HCT116 (cell line): ENCODE data around the gene ZMYND11.

Source experiments
- ELF1 ChIP-seq: IDR thresholded peaks from 2 replicates; pipeline ENCODE4 v1.6.1; 2012; ENCODE audit warnings: low read depth, borderline replicate concordance
- EZH2 ChIP-seq: fragments of 200-600 bp; sonication (generic); IDR thresholded peaks from 2 replicates; pipeline ENCODE4 v1.6.1; 2017; ENCODE audit warnings: antibody characterized with exemption, mixed run types
- EZH2phosphoT487 ChIP-seq: fragments of 200-600 bp; IDR thresholded peaks from 2 replicates; pipeline ENCODE4 v1.6.1; 2018; ENCODE audit warnings: antibody characterized with exemption, borderline replicate concordance
- POLR2A ChIP-seq: IDR thresholded peaks from 2 replicates; pipeline ENCODE4 v1.7.0; 2011; ENCODE audit warnings: borderline replicate concordance; ENCODE audit not compliant: insufficient read depth, insufficient read length; ENCODE audit errors: extremely low read depth
- POLR2AphosphoS5 ChIP-seq: IDR thresholded peaks from 2 replicates; pipeline ENCODE4 v1.6.1; 2011; ENCODE audit warnings: mild to moderate bottlenecking, low read depth, low read length, moderate library complexity
- ZNF274 ChIP-seq: fragments of 200-500 bp; sonication (Bioruptor generic); IDR thresholded peaks from 2 replicates; pipeline ENCODE4 v1.6.1; 2014; ENCODE audit warnings: mild to moderate bottlenecking, low read depth, low read length, inconsistent platforms
- TF ChIP-seq, protein P1 (sequence below), 3 experiments: fragments of 200-600 bp in 1 of 3; sonication (generic) in 1 of 3; IDR thresholded peaks in 2 of 3; conservative IDR thresholded peaks in 1 of 3; 2 replicates each; pipeline ENCODE4 v1.5.1; 2012 to 2017; ENCODE audit warnings: low read depth in 2 of 3, low read length in 2 of 3, antibody characterized with exemption in 1 of 3, borderline replicate concordance in 1 of 3, control low read depth in 1 of 3, mild to moderate bottlenecking in 1 of 3, mixed read lengths in 1 of 3, mixed run types in 1 of 3, moderate library complexity in 1 of 3; ENCODE audit not compliant: insufficient read depth in 1 of 3

DNA sequence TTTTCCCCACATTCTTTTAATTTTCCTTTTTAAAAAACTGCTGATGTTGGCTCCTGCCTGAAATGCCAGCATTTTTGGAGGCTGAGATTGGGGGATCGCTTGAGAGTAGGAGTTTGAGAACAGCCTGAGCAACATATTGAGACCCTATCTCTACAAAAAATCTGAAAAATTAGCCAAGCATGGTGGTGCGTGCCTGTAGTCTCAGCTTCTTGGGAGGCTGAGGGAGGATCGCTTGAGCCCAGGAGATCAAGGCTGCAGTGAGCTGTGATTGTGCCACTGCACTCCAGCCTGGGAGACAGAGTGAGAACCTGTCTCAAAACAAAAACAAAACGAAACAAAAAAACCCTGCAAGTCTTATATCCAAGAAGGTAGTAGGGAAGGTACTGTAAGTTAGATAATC is 51.7 kb downstream of the ZMYND11 start:
- TF ChIP-seq, protein P1, sequence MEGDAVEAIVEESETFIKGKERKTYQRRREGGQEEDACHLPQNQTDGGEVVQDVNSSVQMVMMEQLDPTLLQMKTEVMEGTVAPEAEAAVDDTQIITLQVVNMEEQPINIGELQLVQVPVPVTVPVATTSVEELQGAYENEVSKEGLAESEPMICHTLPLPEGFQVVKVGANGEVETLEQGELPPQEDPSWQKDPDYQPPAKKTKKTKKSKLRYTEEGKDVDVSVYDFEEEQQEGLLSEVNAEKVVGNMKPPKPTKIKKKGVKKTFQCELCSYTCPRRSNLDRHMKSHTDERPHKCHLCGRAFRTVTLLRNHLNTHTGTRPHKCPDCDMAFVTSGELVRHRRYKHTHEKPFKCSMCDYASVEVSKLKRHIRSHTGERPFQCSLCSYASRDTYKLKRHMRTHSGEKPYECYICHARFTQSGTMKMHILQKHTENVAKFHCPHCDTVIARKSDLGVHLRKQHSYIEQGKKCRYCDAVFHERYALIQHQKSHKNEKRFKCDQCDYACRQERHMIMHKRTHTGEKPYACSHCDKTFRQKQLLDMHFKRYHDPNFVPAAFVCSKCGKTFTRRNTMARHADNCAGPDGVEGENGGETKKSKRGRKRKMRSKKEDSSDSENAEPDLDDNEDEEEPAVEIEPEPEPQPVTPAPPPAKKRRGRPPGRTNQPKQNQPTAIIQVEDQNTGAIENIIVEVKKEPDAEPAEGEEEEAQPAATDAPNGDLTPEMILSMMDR (IDR thresholded peaks at IDR 0.05 in 2 of 3, conservative IDR thresholded peaks at IDR 0.05 in 1 of 3; ENCODE audit: borderline replicate concordance in 1 of 3, insufficient read depth in 1 of 3, low read depth in 2 of 3, low read length in 2 of 3), result no peak
- TF ChIP-seq POLR2A (no peak), EZH2 (no peak), ZNF274 (no peak), EZH2phosphoT487 (no peak), POLR2AphosphoS5 (no peak), ELF1 (no peak)
